Heart left ventricle (tissue), 13 donors: ENCODE measurements around the gene RBM38.

Source experiments
- POLR2A ChIP-seq, 2 donors: fragments of 450-650 bp; IDR thresholded peaks; one replicate each; pipeline ENCODE4 v1.6.1; 2017; ENCODE audit warnings: antibody characterized with exemption in 2 of 2, mild to moderate bottlenecking in 2 of 2, moderate library complexity in 2 of 2
- TF ChIP-seq, protein P1 (sequence below), 12 donors: fragments of 200-600 bp; sonication (generic) in 4 of 12; IDR thresholded peaks; one replicate each; pipeline versions ENCODE4 v1.5.0 to v1.8.0; 2018 to 2022; ENCODE audit warnings: antibody characterized with exemption in 12 of 12, mild to moderate bottlenecking in 5 of 12
- donor health status: ischemic (EF 13 %, LVEDD 7.1; RV severe dilation, severe dysfunction).
- donor health status: DM: no; HTN: yes; CAD: no.
- donor health status: DM: no; HTN: no; CAD: no.
- donor health status: ischemic (EF 25% LVEDD 6.9; RV normal size, moderate dysfunction).
- donor health status: ischemic (EF 25% LVEDD 5.7; RV mildly dilated, moderate dysfunction).
- donor health status: ischemic (EF 35%, LVEDD 5.7; RV mildly dilated, moderate dysfunction).
- donor health status: nonischemic (EF 11% LVEDD 7.7; RV severe dilation, severe dysfunction).
- donor health status: DM: yes; HTN: yes; CAD: no.
- donor health status: PGD.
- donor health status: ischemic (EF 29% LVEDD 5.4; RV normal size, mild dysfunction).
- donor health status: nonischemic (EF 23%, LVEDD 6.1; RV moderate dilation, normal function).

DNA sequence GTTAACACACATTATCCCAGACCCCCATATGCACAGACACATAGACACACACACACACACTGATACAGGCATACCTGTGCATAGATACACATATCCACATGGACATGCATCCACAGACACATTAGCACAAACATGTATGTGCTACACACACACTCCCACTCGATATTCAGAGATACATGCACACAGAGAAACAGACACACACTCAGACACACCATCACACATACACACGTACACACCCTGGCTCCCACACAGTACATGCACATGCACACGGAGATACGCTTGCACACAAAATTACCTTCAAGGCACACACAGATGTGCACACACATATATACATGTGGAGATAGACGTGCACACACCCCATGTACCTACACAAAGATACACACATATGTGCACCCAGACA lies 19.7 kb downstream of the RBM38 start:
- TF ChIP-seq, protein P1, sequence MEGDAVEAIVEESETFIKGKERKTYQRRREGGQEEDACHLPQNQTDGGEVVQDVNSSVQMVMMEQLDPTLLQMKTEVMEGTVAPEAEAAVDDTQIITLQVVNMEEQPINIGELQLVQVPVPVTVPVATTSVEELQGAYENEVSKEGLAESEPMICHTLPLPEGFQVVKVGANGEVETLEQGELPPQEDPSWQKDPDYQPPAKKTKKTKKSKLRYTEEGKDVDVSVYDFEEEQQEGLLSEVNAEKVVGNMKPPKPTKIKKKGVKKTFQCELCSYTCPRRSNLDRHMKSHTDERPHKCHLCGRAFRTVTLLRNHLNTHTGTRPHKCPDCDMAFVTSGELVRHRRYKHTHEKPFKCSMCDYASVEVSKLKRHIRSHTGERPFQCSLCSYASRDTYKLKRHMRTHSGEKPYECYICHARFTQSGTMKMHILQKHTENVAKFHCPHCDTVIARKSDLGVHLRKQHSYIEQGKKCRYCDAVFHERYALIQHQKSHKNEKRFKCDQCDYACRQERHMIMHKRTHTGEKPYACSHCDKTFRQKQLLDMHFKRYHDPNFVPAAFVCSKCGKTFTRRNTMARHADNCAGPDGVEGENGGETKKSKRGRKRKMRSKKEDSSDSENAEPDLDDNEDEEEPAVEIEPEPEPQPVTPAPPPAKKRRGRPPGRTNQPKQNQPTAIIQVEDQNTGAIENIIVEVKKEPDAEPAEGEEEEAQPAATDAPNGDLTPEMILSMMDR (IDR thresholded peaks at IDR 0.05), result no peak
- TF ChIP-seq POLR2A (IDR thresholded peaks at IDR 0.05), result no peak
